Hematopoietic multipotent progenitor cell (in vitro differentiated cells): ENCODE results near the gene VPS52. TPM values are rescaled to one million over a fixed set of nuclear protein-coding genes. Genes with fewer than 3 reads are reported as not detected.

Experiments used
- small RNA-seq: library from RNA; depleted of rRNA; stranded (forward); fragments of <200 nt; gene quantifications from one replicate; pipeline ENCODE3, GENCODE V24; 2012
- total RNA-seq: library from RNA; depleted of rRNA; stranded (reverse); fragments of >200 nt; gene quantifications from one replicate; pipeline ENCODE4 v1.2.3, GENCODE V29; 2012

VPS52 gene
- total RNA-seq, 1 donor: 62.5 TPM

Small RNA genes within 50 kb of the gene (small RNA-seq; reads per million reads assigned to genes)
- 3.7 reads per million, percentile 83 among the genes with 10 or more reads in this experiment for gene MIR219A1

Other genes starting within 250 kb of the VPS52 start
- gene HLA-DPA1, start 198.2 kb downstream of the VPS52 start, total RNA-seq: 618 TPM
- 396 TPM for gene HLA-DPB1, start 195.9 kb downstream of the VPS52 start, total RNA-seq
- gene COL11A2, start 79.4 kb downstream of the VPS52 start, total RNA-seq: 0.27 TPM
- gene RXRB, start 71.2 kb downstream of the VPS52 start, total RNA-seq: 23.4 TPM
- gene SLC39A7, start 71.0 kb downstream of the VPS52 start, total RNA-seq: 29.9 TPM
- 55.7 TPM for gene HSD17B8, start 67.2 kb downstream of the VPS52 start, total RNA-seq
- gene RING1, start 63.4 kb downstream of the VPS52 start, total RNA-seq: 40.4 TPM
- 10,287 TPM for gene RPS18, start 199 bp upstream of the VPS52 start, total RNA-seq
- 14.3 TPM for gene B3GALT4, start 5.2 kb upstream of the VPS52 start, total RNA-seq
- gene WDR46, start 17.4 kb upstream of the VPS52 start, total RNA-seq: 63.3 TPM
- gene PFDN6, start 17.7 kb upstream of the VPS52 start, total RNA-seq: 7.5 TPM
- 35.5 TPM for gene RGL2, start 27.1 kb upstream of the VPS52 start, total RNA-seq
- gene TAPBP, start 42.2 kb upstream of the VPS52 start, total RNA-seq: 323 TPM
- 27.7 TPM for gene ZBTB22, start 45.9 kb upstream of the VPS52 start, total RNA-seq
- 63.6 TPM for gene DAXX, start 51.1 kb upstream of the VPS52 start, total RNA-seq
- gene KIFC1, start 119.9 kb upstream of the VPS52 start, total RNA-seq: 4.8 TPM
- 22.9 TPM for gene PHF1, start 139.1 kb upstream of the VPS52 start, total RNA-seq
- gene CUTA, start 146.2 kb upstream of the VPS52 start, total RNA-seq: 109 TPM
- 22.4 TPM for gene SYNGAP1, start 148.2 kb upstream of the VPS52 start, total RNA-seq
- 6.2 TPM for gene ZBTB9, start 182.7 kb upstream of the VPS52 start, total RNA-seq